HuH-7.5 (cell line): ENCODE data around the gene MFRP.

Experiments used
- DNase-seq: peaks from one replicate; pipeline ENCODE4 v3.0.0; 2011; ENCODE audit warnings: low spot score

MFRP gene

GRCh38 chr11:119338318-119338890, 8.1 kb downstream of the MFRP start:
- DNase-seq = peak; percentile 92

- DNase-seq = no peak
Observed at GRCh38 chr11:119337581-119338317, 8.8 kb downstream of the MFRP start.

- no peak for DNase-seq
Observed at GRCh38 chr11:119336744-119337469, 9.6 kb downstream of the MFRP start.

GRCh38 chr11:119335655-119336543, 10.6 kb downstream of the MFRP start:
- no peak for DNase-seq

DNA sequence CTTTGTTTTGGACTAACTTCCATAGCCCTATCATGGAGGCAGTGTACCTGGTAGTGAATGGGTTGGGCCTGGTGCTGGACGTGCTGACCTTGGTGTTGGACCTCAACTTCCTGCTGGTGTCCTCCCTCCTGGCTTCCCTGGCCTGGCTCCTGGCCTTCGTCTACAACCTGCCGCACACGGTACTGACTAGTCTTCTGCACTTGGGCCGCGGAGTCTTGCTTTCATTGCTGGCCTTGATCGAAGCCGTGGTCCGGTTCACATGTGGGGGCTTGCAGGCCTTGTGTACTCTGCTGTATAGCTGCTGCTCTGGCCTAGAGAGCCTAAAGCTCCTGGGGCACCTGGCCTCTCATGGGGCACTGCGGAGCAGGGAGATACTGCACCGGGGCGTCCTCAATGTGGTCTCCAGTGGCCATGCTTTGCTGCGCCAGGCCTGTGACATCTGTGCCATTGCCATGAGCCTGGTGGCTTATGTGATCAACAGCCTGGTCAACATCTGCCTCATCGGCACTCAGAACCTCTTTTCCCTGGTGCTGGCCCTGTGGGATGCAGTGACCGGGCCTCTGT, 11.3 kb downstream of the MFRP start:
- DNase-seq = no peak

- peak; percentile 97 for DNase-seq
Observed at GRCh38 chr11:119334174-119334930, 12.2 kb downstream of the MFRP start, which contains the start of gene RNF26. Gene RNF26 (plus strand): TSS chr11:119334527. CDS start chr11:119335123, 596 bp downstream.

DNA sequence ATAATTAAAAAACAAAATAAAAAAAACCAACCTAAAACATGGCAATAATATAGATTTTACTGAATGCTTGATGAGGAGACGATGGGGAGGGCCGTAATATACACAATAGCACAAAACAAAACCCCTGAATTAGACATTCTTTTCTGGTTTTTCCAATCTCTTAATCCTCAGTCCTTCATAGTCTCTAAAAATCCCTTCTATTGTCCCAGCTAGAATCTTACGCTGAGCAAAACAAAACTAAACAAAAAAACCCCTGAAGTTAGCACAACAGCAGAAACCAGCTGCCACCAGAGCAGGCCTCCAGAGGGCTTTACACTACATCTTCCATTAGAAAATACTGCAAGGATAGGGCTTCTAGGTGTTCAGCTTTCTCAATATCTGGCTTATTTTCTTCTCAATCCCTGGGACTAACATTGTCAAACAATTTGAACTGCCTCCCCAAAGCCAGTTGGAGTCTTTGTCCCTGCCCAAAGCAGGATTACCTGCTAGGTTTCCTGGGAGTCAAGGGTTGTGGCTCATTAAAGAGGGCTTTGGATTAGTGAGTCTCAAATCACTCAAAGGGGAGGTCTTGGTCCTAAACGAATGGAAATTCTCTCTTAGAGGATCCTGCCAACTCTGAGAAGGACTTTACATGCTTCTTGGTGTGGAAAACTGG, 14.3 kb downstream of the MFRP start:
- no peak for DNase-seq

- DNase-seq = no peak
Observed at GRCh38 chr11:119330237-119330636, 16.3 kb downstream of the MFRP start.

GRCh38 chr11:119329320-119329719, 17.2 kb downstream of the MFRP start:
- no peak for DNase-seq

GRCh38 chr11:119324189-119324588, 22.3 kb downstream of the MFRP start:
- DNase-seq = no peak

- peak; percentile 68 for DNase-seq
Observed at GRCh38 chr11:119323532-119324033, 22.9 kb downstream of the MFRP start.

- DNase-seq = no peak
Observed at GRCh38 chr11:119322921-119323531, 23.5 kb downstream of the MFRP start.

- DNase-seq = no peak
Observed at GRCh38 chr11:119322360-119322739, 24.2 kb downstream of the MFRP start.

DNA sequence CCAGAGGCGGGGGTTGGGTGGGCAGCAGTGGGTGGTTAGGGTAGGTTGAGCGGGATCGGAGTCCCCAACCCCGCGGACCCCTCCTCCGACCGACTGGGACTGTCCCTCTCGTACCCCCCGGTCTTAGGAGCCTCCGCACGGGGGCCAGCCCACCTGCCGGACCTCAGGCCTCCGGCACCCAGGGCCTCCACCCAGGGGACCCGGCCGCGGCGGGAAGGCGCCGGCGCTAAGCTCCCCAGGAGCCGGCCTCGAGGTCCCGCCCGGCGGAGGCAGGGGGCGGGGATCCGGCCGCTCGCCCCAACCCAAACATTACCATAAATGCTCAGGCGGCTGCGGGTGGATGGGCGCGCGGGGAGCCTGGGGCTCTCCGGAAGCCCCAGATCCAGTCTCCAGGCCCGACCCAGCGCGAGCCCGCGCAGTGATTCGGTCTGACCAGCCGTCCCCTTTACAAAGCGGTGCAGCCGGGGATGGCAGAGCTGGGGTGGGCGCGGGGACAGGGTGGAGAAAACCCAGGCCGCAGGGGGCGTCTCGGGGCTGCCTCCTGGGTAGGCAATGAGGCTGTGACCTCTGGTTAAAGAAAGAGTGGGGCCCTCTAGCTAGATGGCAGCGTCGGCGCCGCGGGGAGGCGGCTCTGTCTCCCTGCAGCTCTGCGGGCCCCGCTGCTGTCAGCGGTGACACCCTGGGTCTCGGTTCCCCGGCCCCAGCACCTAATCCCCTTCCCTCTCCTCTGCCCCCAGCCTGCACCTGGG, 25.6 kb downstream of the MFRP start:
- DNase-seq = peak; percentile 60

DNA sequence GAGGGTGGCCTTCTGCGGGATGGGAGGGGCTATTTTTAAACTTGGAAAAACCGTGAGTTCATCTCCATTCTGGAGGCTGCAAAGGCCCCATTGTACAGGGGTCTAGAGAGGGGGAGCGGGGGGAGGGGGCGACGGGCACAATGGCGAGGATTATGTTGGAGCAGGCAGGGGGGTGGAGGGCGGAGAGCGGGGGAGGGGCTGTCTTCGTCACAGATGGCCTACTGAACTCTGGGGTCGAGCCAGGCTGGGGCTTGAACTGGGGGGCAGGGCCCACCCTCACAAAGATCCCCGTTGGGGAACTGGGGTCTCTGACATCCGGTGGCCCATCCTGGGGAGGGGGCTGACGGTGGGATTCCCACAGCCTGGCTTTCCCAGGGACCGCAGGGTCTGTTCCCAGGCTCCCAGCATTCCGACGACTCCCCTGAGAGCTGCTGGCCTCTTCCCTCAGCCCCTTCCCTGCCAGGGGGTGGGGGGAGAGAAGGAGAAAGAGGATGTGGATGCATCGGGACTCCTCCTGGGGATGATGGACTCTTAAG, 26.2 kb downstream of the MFRP start:
- no peak for DNase-seq

GRCh38 chr11:119319700-119320239, 26.7 kb downstream of the MFRP start:
- no peak for DNase-seq

DNA sequence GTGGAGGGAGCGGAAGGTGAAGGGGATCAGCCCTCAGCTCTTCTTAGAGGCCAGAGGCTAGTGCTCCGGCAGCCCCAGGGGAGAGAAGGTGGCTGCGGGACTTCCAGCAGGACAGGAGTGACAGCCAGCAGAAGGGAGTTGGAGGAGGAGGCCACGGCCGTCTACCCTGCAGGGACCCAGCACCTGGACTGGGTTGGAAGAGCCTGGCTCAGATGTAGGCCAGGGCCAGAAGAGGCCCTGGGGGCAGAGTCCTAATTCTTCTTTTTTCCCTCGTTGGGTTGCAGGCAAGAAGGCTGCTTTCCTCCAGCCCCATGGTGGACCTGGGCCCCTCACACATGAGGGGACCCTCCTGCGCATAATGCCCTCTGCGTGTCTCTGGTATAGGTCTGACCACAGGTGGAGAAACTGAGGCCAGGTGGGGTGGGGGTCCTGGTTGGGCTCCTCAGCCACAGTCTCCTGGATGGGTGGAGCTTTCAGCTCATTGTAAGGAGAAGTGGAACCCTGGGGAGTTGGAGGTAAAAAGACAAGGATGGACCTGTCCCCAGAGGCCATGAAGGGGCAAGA, 27.3 kb downstream of the MFRP start:
- DNase-seq = no peak
